H9 (cell line): Measurements from ENCODE around the gene ERC2. TPM values are rescaled to one million over a fixed set of nuclear protein-coding genes. Genes with fewer than 3 reads are reported as not detected.

Experiments
- DNase-seq: peaks from one replicate; pipeline ENCODE4 v3.0.0-alpha.2; 2017
- H2AFZ ChIP-seq: one replicate; pipeline ENCODE4 v1.6.1; 2013; ENCODE audit warnings: mild to moderate bottlenecking, low read length, control low read depth, moderate library complexity
- H2AK5ac ChIP-seq: 2 replicates; pipeline ENCODE4 v1.6.1; 2013; ENCODE audit warnings: low read length, control low read depth, mixed read lengths; ENCODE audit not compliant: insufficient read length
- H2BK120ac ChIP-seq: one replicate; pipeline ENCODE4 v1.6.1; 2013; ENCODE audit warnings: low read depth, mild to moderate bottlenecking, low read length, control low read depth, inconsistent platforms; ENCODE audit not compliant: poor library complexity, severe bottlenecking
- H2BK12ac ChIP-seq: 2 replicates; pipeline ENCODE4 v1.6.1; 2013; ENCODE audit warnings: low read length, control low read depth, mixed read lengths, low read depth; ENCODE audit not compliant: insufficient read length
- H2BK15ac ChIP-seq: 2 replicates; pipeline ENCODE4 v1.6.1; 2013; ENCODE audit warnings: low read depth, low read length, control low read depth
- H2BK20ac ChIP-seq: one replicate; pipeline ENCODE4 v1.6.1; 2013; ENCODE audit warnings: low read depth, mild to moderate bottlenecking, low read length, control low read depth, inconsistent platforms; ENCODE audit not compliant: poor library complexity, severe bottlenecking
- H2BK5ac ChIP-seq: 2 replicates; pipeline ENCODE4 v1.6.1; 2013; ENCODE audit warnings: low read length, control low read depth, mixed read lengths; ENCODE audit not compliant: insufficient read length
- H3K14ac ChIP-seq: 2 replicates; pipeline ENCODE4 v1.6.1; 2013; ENCODE audit warnings: low read length, control low read depth; ENCODE audit not compliant: insufficient read depth
- H3K18ac ChIP-seq: 2 replicates; pipeline ENCODE4 v1.6.1; 2013; ENCODE audit warnings: low read depth, mild to moderate bottlenecking, mixed read lengths, low read length, control low read depth; ENCODE audit not compliant: insufficient read length
- H3K23ac ChIP-seq: 2 replicates; pipeline ENCODE4 v1.6.1; 2013; ENCODE audit warnings: low read length, control low read depth, mixed read lengths, low read depth; ENCODE audit not compliant: insufficient read length
- H3K23me2 ChIP-seq: 2 replicates; pipeline ENCODE4 v1.6.1; 2013; ENCODE audit warnings: low read depth, mild to moderate bottlenecking, mixed read lengths, low read length, control low read depth; ENCODE audit not compliant: insufficient read length, poor library complexity, severe bottlenecking
- H3K27ac ChIP-seq: 2 replicates; pipeline ENCODE4 v1.5.1; 2013; ENCODE audit warnings: low read length, control low read depth, mixed read lengths, low read depth; ENCODE audit not compliant: insufficient read length
- H3K27me3 ChIP-seq: 2 replicates; pipeline ENCODE4 v1.6.1; 2013; ENCODE audit warnings: low read length, control low read depth, inconsistent platforms; ENCODE audit not compliant: insufficient read depth
- H3K4ac ChIP-seq: 2 replicates; pipeline ENCODE4 v1.6.1; 2013; ENCODE audit warnings: low read depth, mild to moderate bottlenecking, control low read depth, inconsistent platforms, low read length, moderate library complexity
- H3K4me1 ChIP-seq: 2 replicates; pipeline ENCODE4 v1.6.1; 2013; ENCODE audit warnings: low read length, control low read depth, inconsistent platforms; ENCODE audit not compliant: insufficient read depth
- H3K4me2 ChIP-seq: 2 replicates; pipeline ENCODE4 v1.6.1; 2013; ENCODE audit warnings: low read length, control low read depth, mixed read lengths; ENCODE audit not compliant: insufficient read length, insufficient read depth
- H3K56ac ChIP-seq: 2 replicates; pipeline ENCODE4 v1.6.1; 2013; ENCODE audit warnings: low read depth, mild to moderate bottlenecking, mixed read lengths, low read length, control low read depth; ENCODE audit not compliant: insufficient read length
- H3K79me1 ChIP-seq: 2 replicates; pipeline ENCODE4 v1.6.1; 2013; ENCODE audit warnings: low read depth, mild to moderate bottlenecking, moderate library complexity, low read length, control low read depth, inconsistent platforms; ENCODE audit not compliant: insufficient read depth, poor library complexity, severe bottlenecking
- H3K79me2 ChIP-seq: 2 replicates; pipeline ENCODE4 v1.6.1; 2013; ENCODE audit warnings: low read length, control low read depth, inconsistent platforms; ENCODE audit not compliant: insufficient read depth
- H3K9ac ChIP-seq: 2 replicates; pipeline ENCODE4 v1.6.1; 2013; ENCODE audit warnings: low read length, control low read depth, mixed read lengths; ENCODE audit not compliant: insufficient read length; ENCODE audit errors: extremely low read depth
- H3K9me3 ChIP-seq: one replicate; pipeline ENCODE4 v1.6.1; 2013; ENCODE audit warnings: low read depth, low read length, inconsistent platforms; ENCODE audit not compliant: control insufficient read depth
- H3T11ph ChIP-seq: one replicate; pipeline ENCODE4 v1.6.1; 2013; ENCODE audit warnings: mild to moderate bottlenecking, low read length, control low read depth, inconsistent platforms
- H4K20me1 ChIP-seq: one replicate; pipeline ENCODE4 v1.6.1; 2013; ENCODE audit not compliant: control insufficient read depth, insufficient read length, insufficient read depth
- H4K5ac ChIP-seq: 2 replicates; pipeline ENCODE4 v1.6.1; 2013; ENCODE audit warnings: low read depth, mild to moderate bottlenecking, mixed read lengths, low read length, control low read depth; ENCODE audit not compliant: insufficient read length
- H4K8ac ChIP-seq: replicated peaks from 2 replicates; pipeline ENCODE4 v1.6.1; 2013; ENCODE audit warnings: low read length, control low read depth, mixed read lengths, low read depth; ENCODE audit not compliant: insufficient read length
- H4K91ac ChIP-seq: 2 replicates; pipeline ENCODE4 v1.6.1; 2013; ENCODE audit warnings: low read depth, mild to moderate bottlenecking, moderate library complexity, mixed read lengths, low read length, control low read depth; ENCODE audit not compliant: insufficient read length
- H3K27ac Mint-ChIP-seq, 3 experiments: 2 replicates in 2 of 3; 3 replicates in 1 of 3; pipeline ENCODE4 v1.8.0; 2020 to 2021; ENCODE audit warnings: mixed read lengths in 3 of 3, mild to moderate bottlenecking in 1 of 3, moderate library complexity in 1 of 3
- H3K27me3 Mint-ChIP-seq: 2 replicates; pipeline ENCODE4 v1.8.0; 2021; ENCODE audit warnings: low read depth, mild to moderate bottlenecking, moderate library complexity, mixed read lengths
- H3K36me3 Mint-ChIP-seq, 3 experiments: 2 replicates in 2 of 3; 3 replicates in 1 of 3; pipeline ENCODE4 v1.8.0; 2020 to 2021; ENCODE audit warnings: low read depth in 3 of 3, mixed read lengths in 3 of 3; ENCODE audit not compliant: insufficient read depth in 1 of 3
- H3K4me1 Mint-ChIP-seq, 2 experiments: 2 replicates each; pipeline ENCODE4 v1.8.0; 2020; ENCODE audit warnings: mixed read lengths in 2 of 2
- H3K4me3 Mint-ChIP-seq, 2 experiments: 2 replicates in 1 of 2; 3 replicates in 1 of 2; pipeline ENCODE4 v1.8.0; 2020 to 2021; ENCODE audit warnings: mild to moderate bottlenecking in 2 of 2, mixed read lengths in 2 of 2, moderate library complexity in 1 of 2
- H3K9me3 Mint-ChIP-seq, 2 experiments: 2 replicates in 1 of 2; 3 replicates in 1 of 2; pipeline ENCODE4 v1.8.0; 2020; ENCODE audit warnings: mild to moderate bottlenecking in 2 of 2, mixed read lengths in 2 of 2, moderate library complexity in 1 of 2
- WGBS: extraction: QIAGEN DNeasy Blood & Tissue Kit; methylation state at CpG from one replicate; pipeline ENCODE4 v1.1.7; 2013; ENCODE audit warnings: missing lambda C conversion rate, low lambda C conversion rate, mixed read lengths; ENCODE audit not compliant: insufficient read length; ENCODE audit errors: extremely low coverage; 5-methylcytosine and 5-hydroxymethylcytosine counted together
- total RNA-seq: library from RNA; stranded (reverse); gene quantifications from 2 replicates; pipeline ENCODE4 v1.2.1, GENCODE V29; 2021
- TF ChIP-seq, protein P1 (sequence below): fragments of 200-600 bp; sonication (generic); conservative IDR thresholded peaks from 3 replicates; pipeline ENCODE4 v1.8.0; 2021; ENCODE audit warnings: antibody characterized with exemption, mild to moderate bottlenecking

Gene ERC2
- total RNA-seq, 1 experiment from 2014 or later: 15.4 TPM

DNA sequence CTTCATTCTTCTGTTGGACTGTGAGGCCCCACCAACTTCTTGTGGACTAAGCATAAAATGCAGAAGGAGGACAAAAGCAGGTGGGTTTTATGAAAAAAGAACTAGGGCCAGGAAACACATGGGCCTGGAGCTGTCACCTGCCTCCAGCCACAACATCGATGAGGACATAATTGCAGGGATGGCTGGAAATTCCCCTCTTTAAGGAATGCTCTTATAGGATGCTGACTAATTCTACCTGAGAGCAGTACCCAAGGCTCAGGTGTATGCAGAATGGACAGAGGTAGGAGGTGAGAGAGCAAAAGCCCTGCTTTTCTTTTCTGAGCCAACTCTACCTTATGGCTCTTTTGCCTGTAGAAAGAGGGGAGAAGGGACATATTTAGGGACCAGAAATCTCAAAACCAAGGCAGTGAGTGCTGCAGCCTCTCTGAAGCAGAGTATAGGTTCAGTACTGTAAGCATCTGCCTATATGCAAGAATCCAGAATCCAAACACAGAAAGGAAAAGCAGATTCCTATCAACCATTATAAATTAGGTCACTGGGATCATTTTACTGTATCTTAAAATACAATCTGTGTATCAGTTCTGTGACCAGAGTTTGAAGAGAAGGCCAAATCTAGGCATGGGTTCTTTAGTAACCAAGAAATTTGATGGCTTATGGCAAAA, 775.8 kb downstream of the ERC2 start:
- H4K8ac ChIP-seq: no peak overlapping the region
- no peak overlapping the region for H2BK15ac ChIP-seq
- Mint-ChIP-seq H3K27ac (peak overlapping the region in 1 of 3 experiments; percentile 42; a peak in 1 of 7 replicates), H3K36me3 (no peaks in the 10 kb centered on the region; a peak in 1 of 7 replicates), H3K4me1 (peaks cover 52 to 55% of the 10 kb centered on the region in 2 experiments), H3K9me3 (no peaks in the 10 kb centered on the region), H3K4me3 (no peak overlapping the region), H3K27me3 (no peaks in the 10 kb centered on the region)
- peaks cover 12% of the 10 kb centered on the region for H3K4me1 ChIP-seq
- no CpG with 5 or more reads among the region's 1 CpG for WGBS
- H3K23me2 ChIP-seq: no peaks in the 10 kb centered on the region
- no peak overlapping the region for H3K56ac ChIP-seq
- no peak overlapping the region for H3K27ac ChIP-seq
- H2AFZ ChIP-seq: no peak overlapping the region
- H3K18ac ChIP-seq: no peak overlapping the region
- no peak for DNase-seq
- H2BK5ac ChIP-seq: no peak overlapping the region
- H4K5ac ChIP-seq: no peak overlapping the region
- H2BK12ac ChIP-seq: no peak overlapping the region
- H4K91ac ChIP-seq: no peak overlapping the region
- H3K23ac ChIP-seq: no peak overlapping the region
- H3K9ac ChIP-seq: no peak overlapping the region
- no peaks in the 10 kb centered on the region for H3K27me3 ChIP-seq
- H3T11ph ChIP-seq: no peak overlapping the region
- H3K4ac ChIP-seq: no peak overlapping the region
- H3K4me2 ChIP-seq: no peak overlapping the region
- H3K79me1 ChIP-seq: no peaks in the 10 kb centered on the region
- no peak overlapping the region for H2BK20ac ChIP-seq
- H2AK5ac ChIP-seq: no peak overlapping the region
- H4K20me1 ChIP-seq: no peaks in the 10 kb centered on the region
- no peak overlapping the region for H3K14ac ChIP-seq
- no peak overlapping the region for H2BK120ac ChIP-seq
- no peaks in the 10 kb centered on the region for H3K9me3 ChIP-seq
- no peaks in the 10 kb centered on the region for H3K79me2 ChIP-seq
- TF ChIP-seq, protein P1, sequence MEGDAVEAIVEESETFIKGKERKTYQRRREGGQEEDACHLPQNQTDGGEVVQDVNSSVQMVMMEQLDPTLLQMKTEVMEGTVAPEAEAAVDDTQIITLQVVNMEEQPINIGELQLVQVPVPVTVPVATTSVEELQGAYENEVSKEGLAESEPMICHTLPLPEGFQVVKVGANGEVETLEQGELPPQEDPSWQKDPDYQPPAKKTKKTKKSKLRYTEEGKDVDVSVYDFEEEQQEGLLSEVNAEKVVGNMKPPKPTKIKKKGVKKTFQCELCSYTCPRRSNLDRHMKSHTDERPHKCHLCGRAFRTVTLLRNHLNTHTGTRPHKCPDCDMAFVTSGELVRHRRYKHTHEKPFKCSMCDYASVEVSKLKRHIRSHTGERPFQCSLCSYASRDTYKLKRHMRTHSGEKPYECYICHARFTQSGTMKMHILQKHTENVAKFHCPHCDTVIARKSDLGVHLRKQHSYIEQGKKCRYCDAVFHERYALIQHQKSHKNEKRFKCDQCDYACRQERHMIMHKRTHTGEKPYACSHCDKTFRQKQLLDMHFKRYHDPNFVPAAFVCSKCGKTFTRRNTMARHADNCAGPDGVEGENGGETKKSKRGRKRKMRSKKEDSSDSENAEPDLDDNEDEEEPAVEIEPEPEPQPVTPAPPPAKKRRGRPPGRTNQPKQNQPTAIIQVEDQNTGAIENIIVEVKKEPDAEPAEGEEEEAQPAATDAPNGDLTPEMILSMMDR: no peak
